Glutamatergic neuron (in vitro differentiated cells): ENCODE data around the gene ANKDD1B. TPM values are rescaled to one million over a fixed set of nuclear protein-coding genes. Genes with fewer than 3 reads are reported as not detected.
A peak's percentile ranks its signal among the peaks of the same experiment; 100 is the strongest.

Experiments used
- DNase-seq: peaks from one replicate; pipeline ENCODE4 v3.0.0; 2022
- H3K27ac Mint-ChIP-seq: one replicate; pipeline ENCODE4 v1.8.0; 2020; ENCODE audit warnings: mild to moderate bottlenecking, mixed read lengths, inconsistent platforms; ENCODE audit not compliant: unreplicated experiment
- H3K27me3 Mint-ChIP-seq: one replicate; pipeline ENCODE4 v1.8.0; 2020; ENCODE audit warnings: mild to moderate bottlenecking, moderate library complexity, mixed read lengths, inconsistent platforms; ENCODE audit not compliant: unreplicated experiment
- H3K36me3 Mint-ChIP-seq: one replicate; pipeline ENCODE4 v1.8.0; 2020; ENCODE audit warnings: mild to moderate bottlenecking, mixed read lengths, inconsistent platforms; ENCODE audit not compliant: unreplicated experiment
- H3K4me1 Mint-ChIP-seq: one replicate; pipeline ENCODE4 v1.8.0; 2020; ENCODE audit warnings: mild to moderate bottlenecking, low read depth, mixed read lengths, inconsistent platforms; ENCODE audit not compliant: unreplicated experiment
- H3K4me3 Mint-ChIP-seq: one replicate; pipeline ENCODE4 v1.8.0; 2020; ENCODE audit warnings: mild to moderate bottlenecking, mixed read lengths, inconsistent platforms; ENCODE audit not compliant: unreplicated experiment
- H3K9me3 Mint-ChIP-seq: one replicate; pipeline ENCODE4 v1.8.0; 2020; ENCODE audit warnings: mild to moderate bottlenecking, moderate library complexity, mixed read lengths, inconsistent platforms; ENCODE audit not compliant: unreplicated experiment
- CTCF ChIP-seq: fragments of 200-600 bp; sonication (generic); IDR thresholded peaks from one replicate; pipeline ENCODE4 v1.5.0; 2021; ENCODE audit not compliant: partially characterized antibody, unreplicated experiment
- total RNA-seq: library from RNA; stranded (reverse); fragmentation: NEBNext Ultra II Directional; extraction: Animal tissue kit (Norgen Biotek cat#: 25700); gene quantifications from one replicate; pipeline ENCODE4 v1.2.1, GENCODE V29; 2021; ENCODE audit not compliant: unreplicated experiment

Gene ANKDD1B
- total RNA-seq, 1 donor from 2014 or later: 2.3 TPM

GRCh38 chr5:75717082-75717922 is 106.0 kb downstream of the ANKDD1B start, which contains the start of gene POC5:
TSS of gene POC5 (minus strand) at chr5:75717437. CDS start at chr5:75712937, 4,500 bp downstream.
- Mint-ChIP-seq H3K4me3 (peak within 1 kb of the TSS; percentile 96), H3K4me1 (peaks cover 11% of the 10 kb centered on the region), H3K36me3 (no peaks in the 10 kb centered on the region), H3K27ac (peak within 1 kb of the TSS; percentile 97), H3K27me3 (peaks cover 6% of the 10 kb centered on the region), H3K9me3 (peaks cover 3% of the 10 kb centered on the region)
- peak; percentile 98 for DNase-seq
- TF ChIP-seq CTCF: no peak

DNA sequence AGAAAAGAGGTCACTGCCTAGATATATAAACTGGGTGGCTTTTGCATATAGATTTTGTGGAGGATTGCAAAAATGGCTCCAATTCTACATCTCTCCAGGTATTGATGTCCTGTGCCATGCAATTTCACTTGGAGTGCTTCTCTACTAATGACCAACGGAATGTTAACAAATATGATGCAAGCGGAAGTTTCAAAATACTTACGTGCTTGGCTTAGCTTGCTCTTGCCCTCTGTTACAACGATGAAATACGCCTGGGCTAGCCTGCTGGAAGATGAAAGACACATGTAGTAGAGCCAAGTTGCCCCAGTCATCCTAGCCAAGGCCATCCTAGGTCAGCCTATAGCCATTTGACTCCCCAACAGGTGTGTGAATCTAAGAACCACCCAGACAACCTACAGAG is 109.6 kb downstream of the ANKDD1B start:
- DNase-seq: no peak
- Mint-ChIP-seq H3K9me3 (peaks cover 3% of the 10 kb centered on the region), H3K36me3 (no peaks in the 10 kb centered on the region), H3K27ac (no peak overlapping the region), H3K4me3 (no peak overlapping the region), H3K4me1 (peaks cover 1% of the 10 kb centered on the region), H3K27me3 (peaks cover 4% of the 10 kb centered on the region)
- no peak for TF ChIP-seq CTCF

Other genes starting within 250 kb of the ANKDD1B start
- 45.4 TPM for gene CERT1, start 99.8 kb upstream of the ANKDD1B start, total RNA-seq
- 28.9 TPM for gene POLK, start 99.6 kb upstream of the ANKDD1B start, total RNA-seq
- 21.5 TPM for gene POC5, start 106.0 kb downstream of the ANKDD1B start, total RNA-seq